ENCODE results near the gene DGKZ. TPM values are rescaled to one million over a fixed set of nuclear protein-coding genes. Genes with fewer than 3 reads are reported as not detected.

DGKZ gene
- total and polyA plus RNA-seq, 2 donors (not counting 3 experiments of a cell fraction or from before 2014, with no cell fraction given), result 88.8 to 127 TPM

- FAIRE-seq, result no peak
- intact Hi-C loops (cut with micrococcal nuclease), result no loop called here
- POLR2A ChIA-PET, result no interaction called here
- TF ChIP-seq EZH2 (IDR thresholded peaks at IDR 0.05; ENCODE audit: borderline replicate concordance, low read depth, low read length, severe bottlenecking) (no peak), CTCF (IDR thresholded peaks at IDR 0.05; ENCODE audit: extremely low read depth in 1 of 2, insufficient read depth in 1 of 2, low read depth in 1 of 2, low read length in 2 of 2) (no peak), JUN (IDR thresholded peaks at IDR 0.05; ENCODE audit: borderline replicate concordance, insufficient read depth, insufficient read length, low read depth) (no peak), POLR2AphosphoS5 (IDR thresholded peaks at IDR 0.05; ENCODE audit: insufficient read depth, low read depth, low read length) (no peak), POLR2A (IDR thresholded peaks at IDR 0.05; ENCODE audit: low read depth, low read length) (no peak), GATA2 (IDR thresholded peaks at IDR 0.05; ENCODE audit: insufficient read depth, insufficient read length, low read depth, low read length) (no peak), MYC (IDR thresholded peaks at IDR 0.05; ENCODE audit: low read depth, low read length) (no peak), FOS (IDR thresholded peaks at IDR 0.05; ENCODE audit: borderline replicate concordance, insufficient read depth, low read length) (no peak)
- TF ChIP-seq, protein P1, sequence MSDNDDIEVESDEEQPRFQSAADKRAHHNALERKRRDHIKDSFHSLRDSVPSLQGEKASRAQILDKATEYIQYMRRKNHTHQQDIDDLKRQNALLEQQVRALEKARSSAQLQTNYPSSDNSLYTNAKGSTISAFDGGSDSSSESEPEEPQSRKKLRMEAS (IDR thresholded peaks at IDR 0.05; ENCODE audit: insufficient read depth, insufficient read length), result no peak
- no peaks in the 10 kb centered on the region for H3K4me1 ChIP-seq (ENCODE audit: control insufficient read depth, extremely low read depth, insufficient read depth, low read length)
- no peaks in the 10 kb centered on the region for H3K79me2 ChIP-seq (ENCODE audit: control insufficient read depth, insufficient read depth, low read length)
- CTCF ChIA-PET, result interaction anchor here (0.9 to 4.0 kb wide), 9 partner anchors 9 to 41 kb away, joined by 3 to 30 read pairs (median 6); no protein-coding TSS in a partner anchor
- no peak overlapping the region for H3K4me2 ChIP-seq (ENCODE audit: insufficient read depth, low read length)
- no peak overlapping the region for H2AFZ ChIP-seq (ENCODE audit: low read depth, low read length)
- no peak overlapping the region for H3K4me3 ChIP-seq (replicated peaks in 1 of 3; ENCODE audit: insufficient read depth in 1 of 3, low read depth in 1 of 3, low read length in 3 of 3)
- H3K27me3 ChIP-seq (ENCODE audit: control insufficient read depth in 2 of 2, insufficient read depth in 2 of 2, low read length in 2 of 2), result peaks cover 46 to 51% of the 10 kb centered on the region in 2 experiments
- H3K9ac ChIP-seq (replicated peaks; ENCODE audit: extremely low read depth, insufficient read depth, low read length), result no peak overlapping the region
- H3K36me3 ChIP-seq (ENCODE audit: control insufficient read depth in 2 of 2, extremely low read depth in 1 of 2, insufficient read depth in 2 of 2, low read length in 2 of 2), result no peaks in the 10 kb centered on the region
- H3K9me3 ChIP-seq (replicated peaks; ENCODE audit: control insufficient read depth, insufficient read depth, low read length), result no peaks in the 10 kb centered on the region
- H3K9me1 ChIP-seq (replicated peaks; ENCODE audit: control insufficient read depth, extremely low read depth, insufficient read depth, low read length), result no peaks in the 10 kb centered on the region
- H4K20me1 ChIP-seq (replicated peaks; ENCODE audit: control insufficient read depth, extremely low read depth, insufficient read depth, low read length), result no peaks in the 10 kb centered on the region
- dilution Hi-C loops (cut with MboI; ENCODE audit: extremely low pct_ligation_motif_present, low sequenced_read_pairs), result no loop called here
- H3K27ac ChIP-seq (ENCODE audit: insufficient read depth, low read depth, low read length), result no peak overlapping the region
- no peak for DNase-seq (ENCODE audit: low read depth, low spot score)
- no TSS peak for BruUV-seq (replicated peaks)
These were observed 16.5 kb upstream of the DGKZ start for GRCh38 chr11:46330563-46331281.
